Neural cell (in vitro differentiated cells): ENCODE data around the gene TOPBP1. TPM values are rescaled to one million over a fixed set of nuclear protein-coding genes. Genes with fewer than 3 reads are reported as not detected.

Source experiments
- H2AFZ ChIP-seq: fragments of 200-600, 300-800 bp; sonication (generic), shearing (Covaris generic); 2 replicates; pipeline ENCODE4 v1.6.0; 2014; ENCODE audit warnings: low read depth, mild to moderate bottlenecking, antibody characterized with exemption, low read length, moderate library complexity
- H3F3A ChIP-seq: fragments of 200-600 bp; shearing (Covaris generic); 2 replicates; pipeline ENCODE4 v1.6.1; 2016; ENCODE audit warnings: mild to moderate bottlenecking, moderate library complexity, mixed read lengths, antibody characterized with exemption, low read length; ENCODE audit not compliant: insufficient read depth, poor library complexity, severe bottlenecking
- H3K27ac ChIP-seq: fragments of 200-600, 300-800 bp; sonication (generic), shearing (Covaris generic); 2 replicates; pipeline ENCODE4 v1.5.1; 2014; ENCODE audit warnings: mild to moderate bottlenecking, low read length, moderate library complexity
- H3K27me3 ChIP-seq: fragments of 300-800, 200-600 bp; sonication (generic), shearing (Covaris generic); 2 replicates; pipeline ENCODE4 v1.6.0; 2014; ENCODE audit warnings: mild to moderate bottlenecking, low read depth, low read length, moderate library complexity; ENCODE audit not compliant: insufficient read depth
- H3K36me3 ChIP-seq: fragments of 300-800, 200-600 bp; sonication (generic), shearing (Covaris generic); 2 replicates; pipeline ENCODE4 v1.5.1; 2014; ENCODE audit warnings: mild to moderate bottlenecking, antibody characterized with exemption, low read length, moderate library complexity; ENCODE audit not compliant: insufficient read depth
- H3K4me2 ChIP-seq: fragments of 300-800, 200-600 bp; sonication (generic), shearing (Covaris generic); 2 replicates; pipeline ENCODE4 v1.6.0; 2014; ENCODE audit warnings: mild to moderate bottlenecking, low read length
- H3K4me3 ChIP-seq: fragments of 300-800, 200-600 bp; sonication (generic), shearing (Covaris generic); 2 replicates; pipeline ENCODE4 v1.5.1; 2014; ENCODE audit warnings: mild to moderate bottlenecking, low read length, moderate library complexity
- H3K79me2 ChIP-seq: fragments of 200-600 bp; shearing (Covaris generic); replicated peaks from 2 replicates; pipeline ENCODE4 v1.6.0; 2014; ENCODE audit warnings: mild to moderate bottlenecking, low read length, moderate library complexity; ENCODE audit not compliant: insufficient read depth
- H3K9ac ChIP-seq: fragments of 300-800, 200-600 bp; sonication (generic), shearing (Covaris generic); 2 replicates; pipeline ENCODE4 v1.6.1; 2016; ENCODE audit warnings: mild to moderate bottlenecking, low read length, mixed read lengths
- H3K9me2 ChIP-seq: fragments of 200-600 bp; shearing (Covaris generic); 2 replicates; pipeline ENCODE4 v1.6.1; 2016; ENCODE audit warnings: mild to moderate bottlenecking, low read length, mixed read lengths; ENCODE audit not compliant: insufficient read depth
- H3K9me3 ChIP-seq: fragments of 200-600, 300-800 bp; sonication (generic), shearing (Covaris generic); 2 replicates; pipeline ENCODE4 v1.6.1; 2016; ENCODE audit warnings: mild to moderate bottlenecking, mixed run types, low read length, moderate library complexity, mixed read lengths
- H4K20me1 ChIP-seq: fragments of 200-600 bp; shearing (Covaris generic); 2 replicates; pipeline ENCODE4 v1.6.1; 2016; ENCODE audit warnings: mild to moderate bottlenecking, mixed run types; ENCODE audit not compliant: insufficient read depth
- EP300 ChIP-seq: fragments of 450-650 bp; conservative IDR thresholded peaks from 2 replicates; pipeline ENCODE4 v1.6.1; 2014; ENCODE audit warnings: antibody characterized with exemption, mild to moderate bottlenecking, moderate library complexity; ENCODE audit not compliant: poor library complexity, severe bottlenecking
- EZH2 ChIP-seq: fragments of 200-600, 300-800 bp; shearing (Covaris generic), sonication (generic); IDR thresholded peaks from 2 replicates; pipeline ENCODE4 v1.6.1; 2014; ENCODE audit warnings: antibody characterized with exemption, low read length, borderline replicate concordance, mild to moderate bottlenecking; ENCODE audit not compliant: insufficient read depth, poor library complexity, severe bottlenecking
- MXI1 ChIP-seq: fragments of 450-650 bp; conservative IDR thresholded peaks from 2 replicates; pipeline ENCODE4 v1.6.1; 2014; ENCODE audit warnings: antibody characterized with exemption, mild to moderate bottlenecking; ENCODE audit not compliant: poor library complexity, severe bottlenecking
- POLR2AphosphoS5 ChIP-seq: IDR thresholded peaks from 2 replicates; pipeline ENCODE4 v1.6.1; 2012
- RAD21 ChIP-seq: fragments of 450-650 bp; conservative IDR thresholded peaks from 2 replicates; pipeline ENCODE4 v1.6.1; 2014; ENCODE audit warnings: antibody characterized with exemption, mild to moderate bottlenecking, moderate library complexity
- SMC3 ChIP-seq: fragments of 450-650 bp; conservative IDR thresholded peaks from 2 replicates; pipeline ENCODE4 v1.6.1; 2014; ENCODE audit warnings: antibody characterized with exemption, mild to moderate bottlenecking, moderate library complexity; ENCODE audit not compliant: poor library complexity
- TAF1 ChIP-seq: IDR thresholded peaks from 2 replicates; pipeline ENCODE4 v1.6.1; 2012; ENCODE audit warnings: low read depth
- polyA plus RNA-seq: library from polyadenylated mRNA; depleted of rRNA; stranded (reverse); fragments of >200 nt; gene quantifications from 2 replicates; pipeline ENCODE4 v1.2.3, GENCODE V29; 2014
- TF ChIP-seq, protein P1 (sequence below): fragments of 450-650 bp; IDR thresholded peaks from 2 replicates; pipeline ENCODE4 v1.5.1; 2014; ENCODE audit warnings: antibody characterized with exemption, mild to moderate bottlenecking, moderate library complexity; ENCODE audit not compliant: poor library complexity, severe bottlenecking
- TF ChIP-seq, protein P2 (sequence below): IDR thresholded peaks from 2 replicates; pipeline ENCODE4 v1.6.1; 2012; ENCODE audit warnings: borderline replicate concordance

Gene TOPBP1
- polyA plus RNA-seq, 1 donor from 2014 or later: 46.6 TPM

DNA sequence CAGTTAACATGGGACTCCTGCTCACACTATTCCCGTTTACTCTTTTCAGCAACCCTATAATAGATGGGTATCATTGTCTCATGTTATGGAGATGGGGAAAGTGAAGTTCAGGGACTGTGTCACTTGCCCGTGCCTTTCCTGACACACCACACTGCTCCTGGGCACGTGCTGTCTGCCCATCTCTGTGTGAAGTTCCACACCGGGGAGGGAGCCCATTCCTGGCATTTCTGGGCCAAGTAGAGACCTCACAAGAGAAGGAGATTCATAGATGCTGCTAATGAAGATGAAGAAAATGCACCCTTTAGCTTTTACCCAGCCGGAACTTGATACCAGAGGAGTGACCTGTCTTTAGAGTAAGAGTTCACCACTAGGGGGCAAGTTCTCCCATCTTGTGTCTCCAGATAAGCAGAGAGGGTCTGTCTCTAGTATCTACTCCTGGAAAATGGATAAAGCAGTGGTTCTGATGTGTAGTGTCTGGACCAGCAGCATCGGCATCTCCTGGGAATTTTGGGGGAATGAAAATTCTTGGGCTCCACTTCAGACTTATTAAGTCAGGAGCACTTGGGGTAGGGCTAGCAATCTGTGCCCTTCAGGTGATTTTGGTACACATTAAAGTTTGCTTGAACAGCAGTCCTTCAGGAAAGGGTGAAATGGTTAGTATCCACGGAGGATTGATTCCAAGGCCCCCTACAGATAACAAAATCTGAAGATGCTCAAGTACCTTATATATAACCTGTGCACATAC lies 2.0 kb upstream of the TOPBP1 start:
- no peak overlapping the region for H2AFZ ChIP-seq
- TF ChIP-seq, protein P1, sequence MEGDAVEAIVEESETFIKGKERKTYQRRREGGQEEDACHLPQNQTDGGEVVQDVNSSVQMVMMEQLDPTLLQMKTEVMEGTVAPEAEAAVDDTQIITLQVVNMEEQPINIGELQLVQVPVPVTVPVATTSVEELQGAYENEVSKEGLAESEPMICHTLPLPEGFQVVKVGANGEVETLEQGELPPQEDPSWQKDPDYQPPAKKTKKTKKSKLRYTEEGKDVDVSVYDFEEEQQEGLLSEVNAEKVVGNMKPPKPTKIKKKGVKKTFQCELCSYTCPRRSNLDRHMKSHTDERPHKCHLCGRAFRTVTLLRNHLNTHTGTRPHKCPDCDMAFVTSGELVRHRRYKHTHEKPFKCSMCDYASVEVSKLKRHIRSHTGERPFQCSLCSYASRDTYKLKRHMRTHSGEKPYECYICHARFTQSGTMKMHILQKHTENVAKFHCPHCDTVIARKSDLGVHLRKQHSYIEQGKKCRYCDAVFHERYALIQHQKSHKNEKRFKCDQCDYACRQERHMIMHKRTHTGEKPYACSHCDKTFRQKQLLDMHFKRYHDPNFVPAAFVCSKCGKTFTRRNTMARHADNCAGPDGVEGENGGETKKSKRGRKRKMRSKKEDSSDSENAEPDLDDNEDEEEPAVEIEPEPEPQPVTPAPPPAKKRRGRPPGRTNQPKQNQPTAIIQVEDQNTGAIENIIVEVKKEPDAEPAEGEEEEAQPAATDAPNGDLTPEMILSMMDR: peak; percentile 57
- no peak for TF ChIP-seq EP300
- TF ChIP-seq SMC3: peak; percentile 41
- peak; percentile 24 for TF ChIP-seq RAD21
- TF ChIP-seq, protein P2, sequence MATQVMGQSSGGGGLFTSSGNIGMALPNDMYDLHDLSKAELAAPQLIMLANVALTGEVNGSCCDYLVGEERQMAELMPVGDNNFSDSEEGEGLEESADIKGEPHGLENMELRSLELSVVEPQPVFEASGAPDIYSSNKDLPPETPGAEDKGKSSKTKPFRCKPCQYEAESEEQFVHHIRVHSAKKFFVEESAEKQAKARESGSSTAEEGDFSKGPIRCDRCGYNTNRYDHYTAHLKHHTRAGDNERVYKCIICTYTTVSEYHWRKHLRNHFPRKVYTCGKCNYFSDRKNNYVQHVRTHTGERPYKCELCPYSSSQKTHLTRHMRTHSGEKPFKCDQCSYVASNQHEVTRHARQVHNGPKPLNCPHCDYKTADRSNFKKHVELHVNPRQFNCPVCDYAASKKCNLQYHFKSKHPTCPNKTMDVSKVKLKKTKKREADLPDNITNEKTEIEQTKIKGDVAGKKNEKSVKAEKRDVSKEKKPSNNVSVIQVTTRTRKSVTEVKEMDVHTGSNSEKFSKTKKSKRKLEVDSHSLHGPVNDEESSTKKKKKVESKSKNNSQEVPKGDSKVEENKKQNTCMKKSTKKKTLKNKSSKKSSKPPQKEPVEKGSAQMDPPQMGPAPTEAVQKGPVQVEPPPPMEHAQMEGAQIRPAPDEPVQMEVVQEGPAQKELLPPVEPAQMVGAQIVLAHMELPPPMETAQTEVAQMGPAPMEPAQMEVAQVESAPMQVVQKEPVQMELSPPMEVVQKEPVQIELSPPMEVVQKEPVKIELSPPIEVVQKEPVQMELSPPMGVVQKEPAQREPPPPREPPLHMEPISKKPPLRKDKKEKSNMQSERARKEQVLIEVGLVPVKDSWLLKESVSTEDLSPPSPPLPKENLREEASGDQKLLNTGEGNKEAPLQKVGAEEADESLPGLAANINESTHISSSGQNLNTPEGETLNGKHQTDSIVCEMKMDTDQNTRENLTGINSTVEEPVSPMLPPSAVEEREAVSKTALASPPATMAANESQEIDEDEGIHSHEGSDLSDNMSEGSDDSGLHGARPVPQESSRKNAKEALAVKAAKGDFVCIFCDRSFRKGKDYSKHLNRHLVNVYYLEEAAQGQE: no peak

DNA sequence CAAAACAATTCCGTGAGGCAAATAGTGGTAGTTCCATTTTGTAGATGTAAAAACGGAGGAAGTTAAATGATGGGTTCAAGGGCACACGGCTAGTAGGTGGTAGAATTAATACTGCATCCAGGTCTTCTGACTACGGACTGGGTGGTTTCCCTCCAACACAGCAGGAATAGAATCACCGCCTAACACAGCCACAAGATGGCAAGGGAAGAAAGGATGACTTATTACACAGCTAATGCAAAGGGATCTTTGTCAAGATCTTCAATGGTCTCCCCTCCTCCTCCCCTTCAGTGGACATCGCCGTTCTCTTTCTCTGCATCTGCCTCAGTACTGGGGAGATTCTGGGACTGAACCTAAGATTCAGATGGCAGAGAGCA lies 524 bp upstream of the TOPBP1 start:
- no peaks in the 10 kb centered on the region for H3K36me3 ChIP-seq
- H3K27me3 ChIP-seq: no peaks in the 10 kb centered on the region
- peaks cover 29% of the 10 kb centered on the region for H3K79me2 ChIP-seq
- H3F3A ChIP-seq: no peaks in the 10 kb centered on the region
- H2AFZ ChIP-seq: peak overlapping the region; percentile 75
- peak overlapping the region; percentile 56 for H3K4me2 ChIP-seq
- H3K27ac ChIP-seq: peak overlapping the region; percentile 91
- no peaks in the 10 kb centered on the region for H3K9me2 ChIP-seq
- peak overlapping the region; percentile 82 for H3K9ac ChIP-seq
- peak overlapping the region; percentile 86 for H3K4me3 ChIP-seq
- peak; percentile 57 for TF ChIP-seq RAD21
- peak; percentile 30 for TF ChIP-seq TAF1
- TF ChIP-seq, protein P2: peak; percentile 3
- TF ChIP-seq MXI1: no peak
- no peak for TF ChIP-seq EP300
- TF ChIP-seq, protein P1: peak; percentile 68
- no peak for TF ChIP-seq POLR2AphosphoS5
- no peak for TF ChIP-seq EZH2
- peak; percentile 53 for TF ChIP-seq SMC3
- H3K9me3 ChIP-seq: no peaks in the 10 kb centered on the region
- no peaks in the 10 kb centered on the region for H4K20me1 ChIP-seq

More for the DNA sequence above, 2.0 kb upstream of the TOPBP1 start:
- H3K27ac ChIP-seq: no peak overlapping the region
- no peak overlapping the region for H3K9ac ChIP-seq
- H3F3A ChIP-seq: no peaks in the 10 kb centered on the region
- no peaks in the 10 kb centered on the region for H3K27me3 ChIP-seq
- no peaks in the 10 kb centered on the region for H4K20me1 ChIP-seq
- no peaks in the 10 kb centered on the region for H3K36me3 ChIP-seq
- H3K79me2 ChIP-seq: peaks cover 27% of the 10 kb centered on the region
- no peaks in the 10 kb centered on the region for H3K9me3 ChIP-seq
- H3K9me2 ChIP-seq: no peaks in the 10 kb centered on the region
- H3K4me2 ChIP-seq: no peak overlapping the region
- H3K4me3 ChIP-seq: no peak overlapping the region
